Activated T-helper 1 cell treated with Interleukin-2 at 50 U/mL for 16 hours (primary cell): ENCODE measurements around the gene HTR1A.

Source experiments
- DNase-seq: peaks from one replicate; pipeline ENCODE4 v3.0.0-alpha.2; 2020; ENCODE audit warnings: low read depth

The HTR1A gene

DNA sequence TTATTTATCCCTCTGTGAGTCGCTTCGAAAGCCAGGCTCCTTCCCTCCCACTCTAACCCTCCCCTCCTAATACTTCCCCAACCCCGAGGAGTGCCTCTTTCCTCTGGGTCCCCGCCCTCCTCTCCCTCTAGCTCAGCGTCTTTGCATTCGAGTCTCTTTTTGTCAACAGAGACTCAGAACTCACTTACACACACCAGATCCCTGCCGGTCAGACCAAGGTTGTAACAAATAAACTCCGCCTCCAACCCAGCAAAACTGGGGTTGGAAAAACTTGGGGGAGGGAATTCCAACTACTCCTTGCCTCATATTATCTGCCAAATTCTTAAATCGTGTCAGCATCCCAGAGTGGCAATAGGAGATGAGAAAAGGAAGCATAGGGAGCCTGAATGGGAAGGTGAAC lies at the start of gene HTR1A:
Gene HTR1A, minus strand, starts transcription at position 167 of the 400 bp plus-strand sequence. CDS start 726 bp downstream, outside the sequence.
- no peak for DNase-seq

DNA sequence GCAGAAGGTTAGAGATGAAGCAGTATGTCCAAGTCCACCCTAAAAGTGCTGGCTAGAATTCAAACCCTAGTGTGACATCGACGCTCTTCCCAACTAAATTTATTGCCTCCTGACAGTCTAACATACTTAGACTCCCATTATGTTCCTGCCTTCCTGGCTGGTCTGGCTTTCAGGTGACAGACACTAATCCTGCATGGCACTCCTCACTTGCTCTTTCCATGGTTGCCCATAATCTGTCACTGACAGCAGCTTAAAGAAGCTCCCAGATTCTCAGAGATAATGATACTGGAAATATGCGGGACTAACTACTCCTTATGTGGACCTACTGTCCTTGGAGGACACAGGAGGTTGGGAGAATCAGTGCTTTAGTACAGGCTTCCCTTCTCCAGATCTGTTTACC lies 41.7 kb upstream of the HTR1A start:
- DNase-seq = no peak

DNA sequence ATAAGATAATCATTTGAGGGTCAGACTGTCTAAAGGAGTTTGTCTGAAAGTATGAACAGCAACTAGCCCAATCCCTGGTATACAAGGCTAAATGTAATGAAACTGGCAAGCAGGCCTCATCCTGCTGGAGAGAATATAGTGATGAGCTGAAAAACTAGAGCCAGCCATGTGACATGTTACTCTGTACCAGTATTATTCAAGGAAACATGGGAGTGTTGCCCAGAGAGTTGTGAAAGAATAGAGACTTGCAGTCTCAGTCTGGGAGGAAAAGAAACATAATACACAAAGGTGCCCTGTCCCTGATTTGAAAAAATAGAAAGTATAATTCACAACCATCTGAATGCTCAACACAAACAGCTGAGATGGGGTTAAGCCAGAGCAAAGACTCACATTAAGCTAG lies 37.9 kb upstream of the HTR1A start:
- no peak for DNase-seq

DNA sequence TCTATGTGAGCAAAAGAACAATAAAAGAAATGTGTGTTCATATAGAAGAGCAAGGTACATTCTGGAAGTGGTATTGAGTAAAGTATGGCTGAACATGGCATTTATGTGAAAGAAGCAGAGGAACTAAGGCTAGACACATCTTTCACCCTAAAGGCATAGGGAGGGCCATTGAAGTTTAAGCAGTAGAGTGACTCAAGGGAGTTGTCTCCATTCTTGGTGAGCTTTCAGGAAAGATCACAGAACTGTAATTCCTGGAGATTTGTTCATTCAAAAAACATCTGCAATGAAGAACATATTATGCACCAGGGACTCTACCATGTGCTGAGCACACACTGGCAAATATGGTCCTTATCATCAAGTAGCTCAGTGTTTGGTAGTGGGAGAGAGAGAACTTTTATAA lies 24.8 kb upstream of the HTR1A start:
- DNase-seq = no peak

DNA sequence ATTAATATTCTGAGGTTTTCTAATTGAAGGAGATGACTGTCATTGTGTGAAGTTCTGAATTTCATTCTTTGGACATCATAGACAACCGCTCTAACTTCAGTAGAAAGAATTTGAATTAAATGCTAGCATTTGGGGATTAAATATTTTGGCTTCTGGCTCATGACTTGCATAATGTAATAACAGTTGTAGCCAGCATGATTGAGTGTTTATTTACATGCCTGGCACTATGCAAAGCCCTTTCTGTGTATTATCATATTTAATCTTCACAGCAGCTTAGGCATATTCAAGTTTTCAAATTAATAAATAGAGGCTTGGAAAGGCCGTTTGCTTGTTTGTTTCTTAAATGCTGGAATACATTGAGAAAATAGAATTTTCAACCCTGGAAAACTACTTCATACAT lies 19.6 kb upstream of the HTR1A start:
- no peak for DNase-seq

DNA sequence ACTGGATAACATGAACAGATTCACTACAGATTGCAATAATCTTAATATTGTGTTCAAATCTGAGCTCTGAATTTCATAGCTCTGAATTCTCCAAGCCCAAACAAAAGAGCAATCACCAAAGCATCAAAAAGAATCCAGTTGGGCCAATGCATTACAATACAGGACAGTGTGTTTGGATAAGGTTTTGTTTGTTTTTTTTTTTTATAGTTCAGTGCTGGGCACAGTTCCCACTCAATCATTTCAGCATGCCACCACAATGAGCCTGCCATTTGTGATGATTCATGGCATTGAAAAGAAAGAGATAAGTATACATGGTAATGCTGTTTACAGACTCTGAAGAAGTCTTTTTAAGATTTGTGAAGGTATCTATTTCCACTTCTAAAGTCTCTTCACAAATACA lies 1.7 kb upstream of the HTR1A start:
- DNase-seq = no peak

DNA sequence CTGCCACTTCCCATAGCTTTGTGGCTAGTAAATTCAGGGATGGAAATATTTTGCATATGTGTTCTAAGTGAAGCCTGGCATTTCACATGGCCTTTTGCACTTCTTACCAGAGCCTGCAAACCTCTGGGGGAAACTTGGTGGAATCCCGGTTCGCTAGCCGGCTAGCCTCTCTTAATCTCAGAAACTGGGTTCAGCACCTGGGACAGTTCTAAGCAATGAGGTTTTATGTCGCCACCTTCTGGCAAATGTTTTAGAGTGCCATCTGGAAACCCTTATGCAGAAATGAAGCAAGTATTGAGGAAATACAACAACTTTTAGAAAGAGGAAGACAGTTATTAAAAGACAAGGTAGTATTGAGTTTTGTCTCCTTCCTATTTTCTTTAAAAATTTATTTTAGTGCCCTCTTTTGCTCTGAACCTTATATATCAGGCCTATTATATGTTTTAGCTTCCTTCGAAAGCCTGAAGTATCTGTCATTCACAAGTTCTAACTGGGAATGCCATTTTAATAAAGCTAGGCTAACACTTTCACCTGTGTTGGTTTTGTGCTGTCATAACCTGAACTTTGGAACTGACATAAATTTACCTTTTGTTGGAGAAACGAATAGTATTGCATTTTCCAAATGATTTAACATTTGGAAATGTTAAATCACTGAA lies 963 bp upstream of the HTR1A start:
- DNase-seq = no peak

DNA sequence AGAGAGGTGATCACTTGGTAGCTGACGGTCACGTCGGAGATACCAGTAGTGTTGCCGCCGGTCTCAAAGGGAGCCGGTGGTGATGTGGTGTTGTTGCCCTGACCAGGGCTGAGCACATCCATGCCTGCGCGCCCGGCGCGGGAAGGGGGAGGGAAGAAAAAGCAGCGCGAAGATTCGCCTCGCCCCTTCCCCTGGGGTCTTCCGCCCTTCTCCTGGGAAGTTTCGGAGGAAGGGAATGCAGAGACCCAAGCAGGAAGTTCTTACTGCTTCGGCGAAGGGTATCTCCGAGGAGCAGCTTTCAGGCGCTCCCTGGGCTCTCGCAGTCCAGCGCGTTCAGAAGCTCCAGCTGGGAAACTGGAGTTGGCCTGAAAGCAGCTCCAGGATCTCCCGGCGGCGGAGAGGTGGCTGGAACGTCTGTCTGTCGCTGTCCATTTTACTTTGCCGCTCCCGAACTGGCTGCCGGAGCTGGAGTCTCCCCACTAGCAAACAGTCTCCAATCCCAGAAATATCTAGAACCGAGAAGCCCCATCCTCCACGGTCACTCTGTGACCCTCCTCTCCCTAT lies 565 bp downstream of the HTR1A start:
- DNase-seq = no peak

DNA sequence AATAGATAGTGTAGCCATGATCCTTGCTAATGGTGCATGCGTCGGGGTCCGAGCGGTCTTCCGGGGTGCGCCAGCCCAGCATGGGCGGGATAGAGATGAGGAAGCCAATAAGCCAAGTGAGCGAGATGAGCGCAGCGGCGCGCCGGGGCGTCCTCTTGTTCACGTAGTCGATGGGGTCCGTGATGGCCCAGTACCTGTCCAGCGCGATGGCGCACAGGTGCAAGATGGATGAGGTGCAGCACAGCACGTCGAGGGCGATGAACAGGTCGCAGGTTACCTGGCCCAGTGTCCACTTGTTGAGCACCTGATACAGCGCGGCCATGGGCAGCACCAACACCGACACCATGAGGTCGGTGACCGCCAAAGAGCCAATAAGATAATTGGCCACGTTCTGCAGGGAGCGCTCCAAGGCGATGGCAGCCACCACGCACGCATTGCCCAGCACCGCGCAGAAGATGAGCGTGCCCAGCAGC lies 1.1 kb downstream of the HTR1A start:
- no peak for DNase-seq

DNA sequence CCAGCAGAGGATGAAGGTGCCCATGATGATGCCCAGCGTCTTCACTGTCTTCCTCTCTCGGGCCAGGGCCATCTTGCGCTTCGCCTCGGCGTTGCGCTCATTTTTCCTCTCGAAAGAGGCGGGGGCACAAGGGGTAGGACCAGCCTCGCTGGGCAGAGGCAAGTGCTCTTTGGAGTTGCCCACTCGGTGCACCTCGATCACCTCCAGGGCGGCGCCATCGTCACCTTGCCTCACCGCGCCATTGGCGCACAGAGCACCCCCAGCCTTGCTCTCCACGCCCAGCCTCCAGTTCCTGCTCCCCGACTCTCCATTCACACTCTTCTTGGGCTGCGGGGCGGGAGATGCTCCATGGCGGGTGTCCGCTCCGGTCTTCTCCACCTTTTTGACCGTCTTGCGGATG lies 1.6 kb downstream of the HTR1A start:
- no peak for DNase-seq

DNA sequence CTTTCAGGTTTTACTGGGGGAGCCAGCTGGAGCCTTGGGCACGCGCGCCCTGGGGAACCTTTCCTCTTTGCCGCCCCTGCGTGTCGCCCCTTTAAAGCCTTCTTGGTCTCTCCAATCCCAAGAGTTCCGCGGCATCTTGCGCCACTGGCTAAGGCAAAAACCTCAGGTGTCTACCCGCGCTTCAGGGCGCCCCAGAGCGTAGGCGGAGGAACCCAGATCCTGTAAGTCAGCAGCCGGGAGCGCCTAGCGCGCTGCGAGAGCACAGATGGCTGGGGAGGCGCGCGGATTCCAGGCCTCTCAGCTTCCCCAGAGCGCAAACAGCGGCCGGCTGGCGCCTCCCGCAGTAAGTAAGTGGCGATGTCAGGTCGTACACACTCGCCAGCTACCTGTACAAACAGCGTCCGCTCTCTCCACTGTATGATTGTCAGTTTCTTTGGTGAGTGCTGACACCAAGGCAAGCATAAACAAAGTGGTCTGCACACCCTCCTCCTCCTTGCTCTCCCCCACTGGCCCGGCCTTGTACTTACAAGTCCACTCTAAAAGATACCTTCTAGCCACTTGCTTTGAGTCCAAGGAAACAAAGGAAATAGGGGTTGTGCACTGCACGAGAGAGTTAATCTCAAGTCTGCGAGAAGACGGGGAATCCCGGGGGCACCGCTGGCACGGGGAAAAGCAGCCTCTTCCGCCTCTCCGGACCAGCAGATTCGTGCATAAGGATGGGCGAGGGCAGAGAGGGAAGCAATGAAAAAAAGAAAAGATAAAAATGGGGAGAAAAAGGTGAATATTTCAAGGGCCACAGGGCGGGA lies 2.9 kb downstream of the HTR1A start:
- no peak for DNase-seq

DNA sequence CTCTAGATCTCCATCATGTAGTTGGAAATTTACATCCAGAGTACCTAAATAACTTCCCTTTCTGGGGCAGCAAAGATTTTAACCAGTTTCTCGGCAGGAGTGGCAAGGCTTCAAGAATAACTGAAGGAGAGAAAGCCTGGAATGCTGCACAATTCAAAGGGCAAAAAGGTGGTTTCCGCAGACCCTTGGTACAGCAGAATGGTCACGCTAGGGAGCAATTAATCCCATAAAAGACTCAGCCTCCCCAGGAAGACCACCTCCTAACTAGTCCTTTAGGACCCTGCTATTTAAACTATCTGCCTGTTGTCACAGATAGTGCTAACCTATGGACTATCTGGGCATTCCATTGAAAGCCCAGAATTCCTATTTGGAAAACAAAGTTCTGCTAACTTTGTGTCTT lies 3.6 kb downstream of the HTR1A start:
- DNase-seq = no peak

DNA sequence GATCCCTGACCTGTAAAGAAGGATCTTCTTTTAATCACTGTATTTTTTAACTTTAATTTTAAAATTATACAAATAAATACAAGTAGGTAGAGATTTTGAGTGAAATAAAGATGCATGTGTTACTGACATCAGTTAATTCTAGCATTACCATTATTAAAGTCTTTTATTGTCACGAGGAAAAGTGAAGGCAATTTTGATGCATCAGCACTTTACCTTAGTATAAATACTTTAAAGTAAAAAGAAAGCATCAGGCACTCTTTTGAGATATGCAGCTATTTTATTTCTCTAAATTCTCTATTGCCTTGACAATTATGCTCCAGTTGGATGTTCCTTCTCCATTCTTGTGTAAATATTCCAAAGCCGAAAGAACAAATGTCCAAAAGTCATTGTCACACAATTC lies 4.6 kb downstream of the HTR1A start:
- no peak for DNase-seq

DNA sequence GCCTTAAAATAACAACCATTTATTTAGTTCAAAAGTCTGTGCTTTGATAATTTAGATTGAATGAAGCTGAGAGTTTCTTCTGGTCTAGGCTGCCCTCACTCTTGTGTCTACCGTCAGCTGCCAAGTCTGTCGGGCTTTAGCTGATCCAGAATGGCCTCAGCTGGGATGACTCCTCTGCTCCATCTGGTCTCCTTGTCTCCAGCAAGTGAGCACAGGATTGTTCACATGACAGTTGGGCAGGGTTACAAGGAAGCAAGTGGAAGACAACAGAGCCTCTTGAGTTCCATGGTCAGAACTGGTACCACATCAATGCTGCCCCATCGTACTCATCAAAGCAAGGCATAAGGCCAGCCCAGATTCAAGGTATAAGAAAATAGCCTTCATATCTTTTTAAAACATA lies 9.0 kb downstream of the HTR1A start:
- no peak for DNase-seq

DNA sequence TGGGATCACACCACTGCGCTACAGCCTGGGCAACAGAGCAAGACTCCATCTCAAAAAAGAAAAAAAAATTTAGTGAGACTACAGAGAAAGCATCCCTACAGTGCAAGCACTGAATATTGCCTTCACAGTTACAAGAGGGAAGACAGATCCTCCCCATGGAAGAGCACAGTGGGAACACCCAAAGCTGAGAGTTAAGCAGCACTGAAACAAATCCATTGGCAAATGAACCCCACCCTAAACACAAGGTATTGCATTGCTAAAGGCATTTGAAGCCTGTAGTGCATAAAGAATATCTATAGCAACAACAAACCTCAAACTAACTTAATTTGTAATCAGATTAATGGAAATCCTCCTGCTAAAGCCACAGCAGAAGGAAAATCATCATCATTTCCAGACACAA lies 27.1 kb downstream of the HTR1A start:
- DNase-seq = no peak

DNA sequence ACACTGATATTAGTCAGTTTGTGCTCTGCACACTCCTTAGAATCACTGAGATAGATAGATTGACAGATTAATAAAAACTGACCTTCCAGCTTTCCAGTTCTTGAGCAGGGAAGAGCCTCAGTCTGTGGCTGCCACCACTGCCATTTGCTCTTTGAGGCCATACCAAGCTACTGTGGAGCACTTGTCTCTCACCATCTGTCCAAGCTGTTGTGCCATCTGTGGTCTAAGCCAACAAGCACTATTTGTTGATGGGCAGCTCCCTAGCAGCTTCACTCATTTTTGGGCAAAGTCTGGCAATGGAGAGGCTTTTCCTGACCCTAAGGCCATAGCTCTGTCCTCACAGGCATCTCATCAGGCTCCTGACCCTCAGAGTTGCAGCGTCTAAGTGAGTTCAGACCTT lies 30.4 kb downstream of the HTR1A start:
- no peak for DNase-seq

DNA sequence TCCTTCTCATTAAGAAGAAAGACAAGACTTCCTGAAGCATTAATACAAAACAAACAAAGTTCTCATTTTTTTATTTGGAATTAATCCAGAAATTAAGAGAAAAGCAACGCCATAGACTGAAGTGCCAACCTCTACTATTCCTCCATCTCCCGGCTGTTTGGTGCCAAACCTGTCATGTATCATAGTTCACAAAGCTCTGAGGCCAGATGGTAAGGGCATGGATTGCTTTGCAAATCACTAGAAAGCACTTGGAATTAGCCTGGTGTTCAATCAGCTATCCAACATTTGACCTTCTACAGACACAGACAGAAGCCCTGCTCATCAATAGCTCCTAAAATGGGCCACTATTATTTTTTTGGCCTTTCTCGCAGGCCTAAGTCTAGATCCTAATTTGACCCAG lies 33.8 kb downstream of the HTR1A start:
- DNase-seq = no peak

DNA sequence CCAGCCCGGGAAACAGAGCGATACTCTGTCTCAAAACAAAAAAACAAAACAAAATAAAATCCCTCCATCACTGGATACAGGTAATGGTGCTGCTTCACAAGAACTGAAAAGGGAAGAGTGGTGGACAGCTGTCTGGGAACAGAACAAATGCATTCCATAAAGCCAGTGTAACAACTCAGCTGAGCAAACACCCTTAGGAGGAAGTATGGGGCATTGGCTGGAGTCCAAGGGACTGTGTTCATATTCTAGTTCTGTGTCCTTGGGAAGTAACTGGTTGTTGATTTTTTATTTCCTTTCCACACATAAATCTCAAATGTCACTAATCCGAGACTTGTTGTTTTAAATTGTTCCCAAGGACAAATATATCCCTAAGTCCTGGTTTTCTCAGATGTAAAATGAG lies 38.3 kb downstream of the HTR1A start:
- no peak for DNase-seq

DNA sequence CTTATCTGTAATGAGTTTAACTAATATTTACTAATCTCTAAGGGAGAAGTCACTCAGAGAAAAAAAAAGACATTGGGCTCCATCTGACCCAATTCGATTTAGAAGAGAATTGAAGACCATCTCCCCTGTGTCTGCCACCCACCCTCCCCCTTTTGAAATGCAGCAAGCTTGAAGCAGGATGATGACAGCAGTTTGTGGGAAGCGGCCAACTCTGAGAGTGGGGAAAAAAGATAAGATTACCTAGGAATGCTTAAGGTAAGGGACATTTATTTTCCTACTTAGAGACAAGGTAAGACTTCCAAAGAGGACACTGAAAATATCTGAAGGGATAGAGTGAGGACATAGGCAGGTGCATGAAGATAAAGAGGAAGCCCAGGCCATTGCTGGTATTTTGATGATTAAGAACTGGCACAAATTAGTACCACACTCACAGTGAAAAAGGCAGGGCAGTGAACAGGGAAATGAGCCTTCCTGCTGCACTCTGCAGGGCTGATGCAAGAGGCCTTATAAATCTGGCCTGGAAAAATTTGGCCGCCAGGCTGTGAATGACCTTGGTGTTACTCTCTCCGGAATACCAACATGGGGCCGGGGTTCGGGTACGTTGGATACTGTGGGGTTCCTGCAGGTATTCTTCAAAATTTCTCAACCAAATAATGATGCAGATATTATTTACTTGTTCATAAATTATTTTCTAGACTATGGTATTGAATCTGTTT lies 42.3 kb downstream of the HTR1A start:
- no peak for DNase-seq

DNA sequence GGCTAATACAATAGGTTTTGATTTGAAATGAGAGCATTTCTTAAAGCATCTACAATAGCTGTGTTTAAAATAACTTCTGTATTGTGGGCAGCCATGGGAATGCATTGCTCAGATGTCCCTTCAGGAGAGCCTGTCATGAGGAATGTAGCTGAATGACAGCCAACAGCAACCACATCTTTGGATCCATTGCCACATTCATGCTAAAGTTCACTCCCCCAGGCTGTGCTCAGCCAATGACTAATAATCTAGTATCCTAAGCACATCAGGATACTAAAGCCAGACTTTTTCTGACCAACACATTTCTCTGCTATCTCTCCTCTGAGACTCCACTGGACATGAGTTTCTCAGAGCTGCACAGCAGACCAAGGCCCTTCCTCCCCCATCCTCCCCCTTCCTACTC lies 45.5 kb downstream of the HTR1A start:
- DNase-seq = no peak

DNA sequence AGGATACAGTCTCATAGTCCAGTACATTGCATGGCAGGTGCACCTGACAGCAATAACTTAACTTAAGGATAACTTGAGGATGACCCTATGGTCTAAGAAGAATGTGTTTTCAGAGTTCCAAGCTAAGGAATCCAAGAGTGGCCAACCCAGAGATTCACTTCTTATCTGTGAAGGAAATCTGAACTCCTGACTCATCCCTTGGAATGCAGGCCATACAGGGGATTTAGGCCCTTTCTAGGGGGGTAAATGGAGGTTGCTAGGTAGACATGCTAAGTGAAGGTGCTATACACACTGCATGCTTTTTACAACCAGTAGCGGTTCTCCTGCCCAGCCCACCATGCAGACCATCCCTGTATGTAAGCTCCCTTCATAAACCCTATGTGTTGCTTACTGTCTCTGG lies 50.4 kb downstream of the HTR1A start:
- DNase-seq = no peak
